ENCODE results near the gene ZNF609. TPM values are rescaled to one million over a fixed set of nuclear protein-coding genes. Genes with fewer than 3 reads are reported as not detected.

ZNF609 gene
- total and polyA plus RNA-seq, 2 of the 13 experiments (the other 11 are each of a cell fraction or from before 2014, with no cell fraction given): 8.9 to 9.9 TPM

GRCh38 chr15:64640146-64640871 is 179.9 kb downstream of the ZNF609 start (continued):
- TF ChIP-seq ZNF691 (CRISPR knock-in tag; IDR thresholded peaks at IDR 0.05; ENCODE audit: borderline replicate concordance, low read depth) (no peak), NFYB (CRISPR knock-in tag; IDR thresholded peaks at IDR 0.05) (no peak), MLXIP (CRISPR knock-in tag; IDR thresholded peaks at IDR 0.05; ENCODE audit: borderline replicate concordance) (no peak), PHF8 (CRISPR knock-in tag; IDR thresholded peaks at IDR 0.05) (no peak), ZNF770 (CRISPR knock-in tag; IDR thresholded peaks at IDR 0.05) (peak; percentile 98), ZNF75D (CRISPR knock-in tag; IDR thresholded peaks at IDR 0.05; ENCODE audit: borderline replicate concordance) (no peak), CREM (IDR thresholded peaks at IDR 0.05) (peak; percentile 14; the same call in 1 of the 2 replicates), CREM (CRISPR knock-in tag; IDR thresholded peaks at IDR 0.05) (no peak), ZNF883 (CRISPR knock-in tag; IDR thresholded peaks at IDR 0.05; ENCODE audit: not compliant biosample characterization) (no peak), RCOR2 (CRISPR knock-in tag; IDR thresholded peaks at IDR 0.05) (peak; percentile 82), KDM1A (CRISPR knock-in tag; IDR thresholded peaks at IDR 0.05) (peak; percentile 52; the same call in 1 of the 2 replicates), ZNF598 (CRISPR knock-in tag; IDR thresholded peaks at IDR 0.05; ENCODE audit: borderline replicate concordance) (no peak), ZNF574 (CRISPR knock-in tag; IDR thresholded peaks at IDR 0.05) (no peak), PLSCR1 (CRISPR knock-in tag; IDR thresholded peaks at IDR 0.05; ENCODE audit: borderline replicate concordance) (no peak), EZH2 (conservative IDR thresholded peaks at IDR 0.05; ENCODE audit: low read depth, low read length) (no peak), ZNF513 (CRISPR knock-in tag; conservative IDR thresholded peaks at IDR 0.05) (no peak), ZNF564 (CRISPR knock-in tag; IDR thresholded peaks at IDR 0.05) (no peak), ETV6 (CRISPR knock-in tag; conservative IDR thresholded peaks at IDR 0.05) (no peak)
